NCI-H446 (cell line): Measurements from ENCODE around the gene RAB33B.
"Not testable (repeated sequence)": the region's sequence is repeated elsewhere in the genome, so short reads cannot be mapped to it uniquely, and the experiment has no call there.

ENCODE experiments used
- DNase-seq, 2 experiments: peaks; one replicate each; lab custom pipeline; 2025; lab: John Stamatoyannopoulos, UW

RAB33B gene

GRCh38 chr4:139454111-139455045 lies at the start of gene RAB33B:
RAB33B (plus strand) TSS chr4:139454121; CDS start chr4:139454196, 75 bp downstream.
- no peak for DNase-seq

DNA sequence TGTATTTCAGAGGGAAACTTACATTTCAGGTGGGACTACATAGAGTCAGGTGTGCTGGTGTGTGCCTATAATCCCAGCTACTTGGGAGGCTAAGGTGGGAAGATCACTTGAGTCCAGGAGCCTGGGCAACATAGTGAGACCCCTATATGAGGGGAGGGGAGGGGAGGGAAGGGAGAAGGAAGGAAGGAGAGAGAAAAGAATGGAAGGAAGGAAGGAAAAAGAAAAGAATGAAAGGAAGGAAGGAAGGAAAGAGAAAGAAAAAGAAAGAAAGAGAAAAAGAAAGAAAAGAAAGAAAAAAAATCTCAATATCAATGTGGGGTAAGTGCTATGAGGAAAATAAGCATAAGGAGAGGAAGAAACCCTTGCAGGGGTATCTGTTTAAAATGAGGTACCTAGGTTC lies 43.6 kb upstream of the RAB33B start:
- no peak for DNase-seq

DNA sequence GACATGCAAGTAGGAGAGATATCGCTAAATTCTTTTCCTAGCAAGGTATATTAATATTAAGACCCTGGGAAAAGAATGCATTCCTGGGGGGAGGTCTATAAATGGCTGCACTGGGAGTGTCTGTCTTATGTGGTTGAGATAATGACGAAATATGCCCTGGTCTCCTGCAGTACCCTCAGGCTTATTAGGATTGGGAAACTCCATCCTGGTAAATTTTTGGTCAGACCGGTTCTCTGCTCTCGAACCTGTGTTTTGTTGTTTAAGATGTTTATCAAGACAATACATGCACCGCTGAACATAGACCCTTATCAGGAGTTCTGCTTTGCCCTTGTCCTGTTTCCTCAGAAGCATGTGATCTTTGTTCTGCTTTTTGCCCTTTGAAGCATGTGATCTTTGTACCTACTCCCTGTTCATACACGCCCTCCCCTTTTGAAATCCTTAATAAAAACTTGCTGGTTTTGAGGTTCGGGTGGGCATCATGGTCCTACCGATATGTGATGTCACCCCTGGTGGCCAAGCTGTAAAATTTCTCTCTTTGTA lies 39.2 kb upstream of the RAB33B start:
- not testable (repeated sequence) for DNase-seq

DNA sequence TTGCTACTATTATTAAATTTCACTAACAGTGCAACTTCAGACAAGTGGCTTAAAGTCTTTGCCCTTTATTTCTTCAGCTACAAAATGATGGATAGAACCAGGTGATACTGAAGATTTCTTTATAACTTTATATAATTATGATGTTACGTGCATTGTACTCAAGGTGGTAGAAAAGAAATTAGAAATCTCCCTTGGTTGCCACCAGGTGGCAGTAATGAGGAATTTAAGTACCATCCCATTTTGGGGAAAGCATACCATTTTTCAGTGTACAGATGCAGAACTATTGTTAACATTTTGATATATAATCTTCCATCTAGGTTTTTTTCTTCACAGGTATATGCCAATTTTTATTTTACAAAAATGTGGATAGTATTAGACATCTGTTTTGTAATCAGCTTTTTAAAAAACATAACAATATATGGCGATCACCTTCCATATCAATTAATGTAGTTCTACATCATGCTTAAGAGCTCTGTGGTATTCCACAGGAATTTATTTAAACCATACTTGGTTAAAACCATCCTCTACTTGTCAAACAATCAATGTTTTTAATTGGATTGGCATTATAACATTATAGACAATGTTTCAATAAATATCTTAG lies 37.7 kb upstream of the RAB33B start:
- peak; percentile 41 to 55 for DNase-seq

- no peak for DNase-seq
Measured at GRCh38 chr4:139419388-139419914, 34.5 kb upstream of the RAB33B start.

- DNase-seq: no peak
Measured at GRCh38 chr4:139420652-139421051, 33.3 kb upstream of the RAB33B start.

GRCh38 chr4:139436122-139436521 lies 17.8 kb upstream of the RAB33B start:
- DNase-seq: no peak

- DNase-seq: no peak
Measured at GRCh38 chr4:139438141-139438540, 15.8 kb upstream of the RAB33B start.

DNA sequence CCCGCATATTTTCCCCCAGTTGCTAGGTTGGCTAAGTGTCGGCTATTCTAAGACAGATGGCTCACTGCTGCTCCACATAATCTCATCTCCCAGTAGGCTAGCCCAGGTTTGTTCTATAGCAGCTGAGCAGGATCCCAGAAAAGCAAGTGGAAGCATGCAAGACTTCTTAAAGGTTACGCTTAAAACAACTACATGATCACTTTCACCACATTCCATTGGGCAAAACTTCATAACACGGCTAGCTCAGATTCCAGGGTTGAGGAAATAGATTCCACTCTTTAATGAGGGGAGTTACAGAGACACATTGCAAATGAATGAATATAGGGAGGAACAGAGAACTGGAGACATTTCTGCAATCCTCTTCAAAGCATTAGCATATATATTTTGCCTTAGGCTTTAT lies 12.9 kb upstream of the RAB33B start:
- no peak for DNase-seq

DNA sequence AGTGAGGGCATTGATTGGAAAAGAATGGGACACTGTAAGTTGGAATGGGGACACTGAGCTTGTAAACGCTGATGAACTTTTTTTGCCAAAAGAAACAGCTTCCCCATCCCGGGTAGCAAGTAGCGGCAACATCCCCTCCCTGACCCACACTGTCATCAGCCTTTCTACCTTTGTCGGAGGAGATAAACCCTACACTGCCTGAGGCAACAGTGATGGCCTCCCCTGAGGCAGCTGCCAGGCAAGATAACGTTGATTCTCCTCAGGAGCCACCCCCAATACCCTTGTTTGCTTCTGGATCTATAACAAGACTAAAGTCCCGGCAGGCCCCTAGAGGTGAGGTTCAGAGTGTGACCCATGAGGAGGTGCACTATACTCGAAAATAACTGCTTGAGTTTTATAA lies 10.3 kb upstream of the RAB33B start:
- DNase-seq: no peak

DNA sequence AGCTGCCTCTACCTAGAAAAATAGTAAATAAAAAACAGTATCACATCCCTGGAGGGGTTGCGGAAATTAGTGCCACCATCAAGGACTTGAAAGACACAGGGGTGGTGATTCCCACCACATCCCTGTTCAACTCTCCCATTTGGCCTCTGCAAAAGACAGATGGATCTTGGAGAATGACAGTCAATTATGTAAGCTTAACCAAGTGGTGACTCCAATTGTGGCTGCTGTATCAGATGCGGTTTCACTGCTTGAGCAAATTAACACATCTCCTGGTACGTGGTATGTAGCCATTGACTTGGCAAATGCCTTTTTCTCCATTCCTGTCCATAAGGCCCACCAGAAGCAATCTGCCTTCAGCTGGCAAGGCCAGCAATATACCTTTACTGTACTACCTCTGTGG lies 9.0 kb upstream of the RAB33B start:
- not testable (repeated sequence) for DNase-seq

DNA sequence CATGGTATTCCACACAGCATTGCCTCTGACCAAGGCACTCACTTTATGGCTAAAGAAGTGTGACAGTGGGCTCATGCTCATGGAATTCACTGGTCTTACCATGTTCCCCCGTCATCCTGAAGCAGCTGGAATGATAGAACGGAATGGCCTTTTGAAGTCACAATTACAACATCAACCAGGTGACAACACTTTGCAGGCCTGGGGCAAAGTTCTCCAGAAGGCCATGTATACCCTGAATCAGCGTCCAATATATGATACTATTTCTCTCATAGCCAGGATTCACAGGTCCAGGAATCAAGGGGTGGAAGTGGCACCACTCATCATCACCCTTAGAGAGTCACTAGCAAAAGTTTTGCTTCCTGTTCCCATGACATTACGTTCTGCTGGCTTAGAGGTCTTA lies 6.8 kb upstream of the RAB33B start:
- DNase-seq: not testable (repeated sequence)

- DNase-seq: no peak
Measured at GRCh38 chr4:139450586-139450985, 3.3 kb upstream of the RAB33B start.

DNA sequence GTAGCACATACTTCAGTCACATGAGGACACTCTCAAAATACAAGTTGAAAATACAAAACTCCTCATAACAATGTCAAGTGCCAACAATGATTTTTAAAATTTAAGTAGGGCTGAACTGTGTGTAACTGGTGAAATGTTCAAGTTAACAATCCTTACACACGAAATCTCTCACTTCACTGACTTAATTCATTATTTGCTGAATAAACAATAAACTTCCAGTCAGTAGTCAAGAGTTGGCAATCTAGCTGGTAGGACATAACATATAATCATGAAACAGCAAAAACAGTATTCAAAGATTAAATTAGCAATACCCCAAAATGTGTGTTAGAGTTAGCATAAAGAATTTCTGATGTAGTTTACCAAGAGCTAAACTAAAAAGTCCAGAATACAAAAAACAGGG lies 1.9 kb upstream of the RAB33B start:
- no peak for DNase-seq

GRCh38 chr4:139453041-139453370 lies 915 bp upstream of the RAB33B start:
- no peak for DNase-seq

DNA sequence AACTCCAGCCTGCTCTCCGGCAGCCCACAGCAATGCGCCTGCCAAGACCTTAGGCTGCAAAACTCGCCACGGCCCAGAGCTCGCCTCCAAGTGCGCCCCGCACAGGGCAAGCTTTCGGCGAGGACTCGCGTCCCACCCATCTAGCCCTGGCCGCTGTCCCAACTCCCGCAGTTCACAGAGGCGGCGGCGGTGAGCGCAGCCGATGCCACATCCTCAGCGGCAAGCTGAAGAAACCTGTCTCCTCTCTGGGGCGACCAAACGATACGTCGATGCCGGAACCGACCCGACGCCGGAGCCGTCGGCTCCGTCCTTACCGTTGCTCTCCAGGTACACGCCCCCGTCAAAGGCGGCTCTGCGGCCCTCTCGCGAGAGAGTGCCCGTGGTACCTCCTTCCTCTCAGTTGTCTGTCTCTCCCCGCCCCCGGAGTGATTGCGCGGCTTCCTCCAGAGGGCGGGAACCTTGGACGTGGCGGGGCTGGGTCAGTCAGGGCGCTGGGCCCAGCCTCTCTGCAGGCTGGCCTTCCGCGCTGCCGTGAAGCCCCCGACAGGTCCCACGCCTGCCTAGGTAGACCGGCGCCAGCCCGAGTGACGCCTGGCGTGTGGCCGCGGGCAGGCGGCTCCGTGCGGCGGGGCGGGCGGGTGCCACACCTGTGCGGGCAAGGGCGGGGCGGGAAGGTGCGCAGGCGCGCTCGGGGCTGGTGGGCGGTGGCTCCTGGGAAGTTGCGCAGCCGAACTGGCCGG lies 380 bp upstream of the RAB33B start:
- DNase-seq: peak; percentile 87 to 95

DNA sequence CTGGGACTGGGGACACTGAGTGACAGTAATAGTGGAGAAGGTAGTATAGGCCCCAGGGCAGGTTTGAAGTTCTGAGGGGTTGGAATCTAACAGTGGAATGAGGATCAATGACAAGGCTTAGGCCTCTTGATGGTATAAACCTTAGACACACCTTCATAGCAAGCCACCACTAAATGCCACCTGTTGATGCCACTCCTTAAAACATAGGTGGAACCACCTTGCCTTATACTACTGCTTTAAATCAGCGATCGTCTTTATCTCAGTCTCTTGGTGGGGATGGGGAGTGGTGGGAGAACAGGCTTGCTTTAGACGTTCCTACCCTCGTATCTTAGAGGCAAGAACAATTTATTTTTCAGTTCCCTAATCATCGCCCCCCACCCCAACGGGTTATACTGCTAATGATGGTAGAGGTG lies 1.2 kb downstream of the RAB33B start:
- DNase-seq: no peak

DNA sequence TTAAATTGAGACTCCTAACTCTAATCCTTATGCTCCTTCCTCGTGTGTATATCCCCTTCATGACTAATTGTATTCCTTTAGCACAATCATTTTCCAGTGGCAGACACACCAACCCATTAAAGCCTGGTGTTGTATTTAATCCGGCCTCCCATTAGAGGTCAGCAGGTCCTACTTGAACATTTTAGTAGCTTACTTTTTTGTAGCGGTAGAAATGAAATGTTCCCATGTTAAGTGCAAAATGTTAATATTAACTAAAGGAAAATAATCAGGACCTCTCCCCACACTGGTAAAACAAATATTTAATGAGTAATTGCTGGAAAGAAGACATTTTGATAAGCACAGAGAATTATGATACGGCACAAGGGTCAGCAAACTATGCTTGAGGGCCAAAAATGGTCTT lies 3.4 kb downstream of the RAB33B start:
- DNase-seq: no peak

- no peak for DNase-seq
Measured at GRCh38 chr4:139458543-139458942, 4.6 kb downstream of the RAB33B start.

DNA sequence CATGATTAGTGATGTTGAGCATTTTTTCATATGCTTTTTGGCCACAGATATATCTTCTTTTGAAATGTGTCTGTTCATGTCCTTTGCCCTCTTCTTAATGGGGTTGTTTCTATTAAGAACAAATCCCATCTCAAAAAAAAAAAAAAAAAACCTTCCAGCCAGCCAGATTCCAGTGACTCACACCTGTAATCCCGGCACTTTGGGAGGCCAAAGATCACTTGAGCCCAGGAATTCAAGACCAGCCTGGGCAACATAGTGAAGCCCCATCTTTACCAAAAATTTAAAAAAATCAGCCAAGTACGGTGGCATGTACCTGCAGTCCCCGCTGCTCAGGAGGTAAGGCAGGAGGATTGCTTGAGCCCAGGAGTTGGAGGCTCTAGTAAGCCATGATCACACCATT lies 5.1 kb downstream of the RAB33B start:
- DNase-seq: no peak

DNA sequence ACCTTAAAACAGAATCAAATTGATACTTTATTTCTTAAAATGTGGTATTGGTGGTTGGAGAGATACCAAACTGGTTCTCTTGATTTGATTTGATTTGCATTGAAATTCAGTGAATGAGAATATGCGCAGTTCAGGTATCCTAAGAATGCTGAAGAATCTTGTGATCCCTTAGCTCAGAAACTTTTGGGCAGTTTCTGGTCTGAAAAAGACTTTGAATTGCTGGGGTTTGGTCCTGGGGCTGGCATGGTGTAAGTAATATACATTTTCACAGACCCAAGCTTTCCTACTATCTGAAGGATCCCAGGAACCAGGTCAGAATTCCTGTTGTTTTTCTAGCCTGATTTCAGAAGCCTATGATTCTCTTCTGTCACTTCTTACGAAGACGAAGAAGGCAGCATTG lies 6.6 kb downstream of the RAB33B start:
- no peak for DNase-seq

- DNase-seq: no peak
Measured at GRCh38 chr4:139461022-139461628, 7.2 kb downstream of the RAB33B start.
